Neural cell (in vitro differentiated cells): ENCODE results near the gene PRMT6. TPM values are rescaled to one million over a fixed set of nuclear protein-coding genes. Genes with fewer than 3 reads are reported as not detected.

ENCODE experiments used
- H2AFZ ChIP-seq: fragments of 200-600, 300-800 bp; sonication (generic), shearing (Covaris generic); 2 replicates; pipeline ENCODE4 v1.6.0; 2014; ENCODE audit warnings: low read depth, mild to moderate bottlenecking, antibody characterized with exemption, low read length, moderate library complexity
- H3F3A ChIP-seq: fragments of 200-600 bp; shearing (Covaris generic); 2 replicates; pipeline ENCODE4 v1.6.1; 2016; ENCODE audit warnings: mild to moderate bottlenecking, moderate library complexity, mixed read lengths, antibody characterized with exemption, low read length; ENCODE audit not compliant: insufficient read depth, poor library complexity, severe bottlenecking
- H3K27ac ChIP-seq: fragments of 200-600, 300-800 bp; sonication (generic), shearing (Covaris generic); 2 replicates; pipeline ENCODE4 v1.5.1; 2014; ENCODE audit warnings: mild to moderate bottlenecking, low read length, moderate library complexity
- H3K27me3 ChIP-seq: fragments of 300-800, 200-600 bp; sonication (generic), shearing (Covaris generic); 2 replicates; pipeline ENCODE4 v1.6.0; 2014; ENCODE audit warnings: mild to moderate bottlenecking, low read depth, low read length, moderate library complexity; ENCODE audit not compliant: insufficient read depth
- H3K36me3 ChIP-seq: fragments of 300-800, 200-600 bp; sonication (generic), shearing (Covaris generic); 2 replicates; pipeline ENCODE4 v1.5.1; 2014; ENCODE audit warnings: mild to moderate bottlenecking, antibody characterized with exemption, low read length, moderate library complexity; ENCODE audit not compliant: insufficient read depth
- H3K4me2 ChIP-seq: fragments of 300-800, 200-600 bp; sonication (generic), shearing (Covaris generic); 2 replicates; pipeline ENCODE4 v1.6.0; 2014; ENCODE audit warnings: mild to moderate bottlenecking, low read length
- H3K4me3 ChIP-seq: fragments of 300-800, 200-600 bp; sonication (generic), shearing (Covaris generic); 2 replicates; pipeline ENCODE4 v1.5.1; 2014; ENCODE audit warnings: mild to moderate bottlenecking, low read length, moderate library complexity
- H3K79me2 ChIP-seq: fragments of 200-600 bp; shearing (Covaris generic); replicated peaks from 2 replicates; pipeline ENCODE4 v1.6.0; 2014; ENCODE audit warnings: mild to moderate bottlenecking, low read length, moderate library complexity; ENCODE audit not compliant: insufficient read depth
- H3K9ac ChIP-seq: fragments of 300-800, 200-600 bp; sonication (generic), shearing (Covaris generic); 2 replicates; pipeline ENCODE4 v1.6.1; 2016; ENCODE audit warnings: mild to moderate bottlenecking, low read length, mixed read lengths
- H3K9me2 ChIP-seq: fragments of 200-600 bp; shearing (Covaris generic); 2 replicates; pipeline ENCODE4 v1.6.1; 2016; ENCODE audit warnings: mild to moderate bottlenecking, low read length, mixed read lengths; ENCODE audit not compliant: insufficient read depth
- H3K9me3 ChIP-seq: fragments of 200-600, 300-800 bp; sonication (generic), shearing (Covaris generic); 2 replicates; pipeline ENCODE4 v1.6.1; 2016; ENCODE audit warnings: mild to moderate bottlenecking, mixed run types, low read length, moderate library complexity, mixed read lengths
- H4K20me1 ChIP-seq: fragments of 200-600 bp; shearing (Covaris generic); 2 replicates; pipeline ENCODE4 v1.6.1; 2016; ENCODE audit warnings: mild to moderate bottlenecking, mixed run types; ENCODE audit not compliant: insufficient read depth
- EP300 ChIP-seq: fragments of 450-650 bp; conservative IDR thresholded peaks from 2 replicates; pipeline ENCODE4 v1.6.1; 2014; ENCODE audit warnings: antibody characterized with exemption, mild to moderate bottlenecking, moderate library complexity; ENCODE audit not compliant: poor library complexity, severe bottlenecking
- EZH2 ChIP-seq: fragments of 200-600, 300-800 bp; shearing (Covaris generic), sonication (generic); IDR thresholded peaks from 2 replicates; pipeline ENCODE4 v1.6.1; 2014; ENCODE audit warnings: antibody characterized with exemption, low read length, borderline replicate concordance, mild to moderate bottlenecking; ENCODE audit not compliant: insufficient read depth, poor library complexity, severe bottlenecking
- MXI1 ChIP-seq: fragments of 450-650 bp; conservative IDR thresholded peaks from 2 replicates; pipeline ENCODE4 v1.6.1; 2014; ENCODE audit warnings: antibody characterized with exemption, mild to moderate bottlenecking; ENCODE audit not compliant: poor library complexity, severe bottlenecking
- POLR2AphosphoS5 ChIP-seq: IDR thresholded peaks from 2 replicates; pipeline ENCODE4 v1.6.1; 2012
- RAD21 ChIP-seq: fragments of 450-650 bp; conservative IDR thresholded peaks from 2 replicates; pipeline ENCODE4 v1.6.1; 2014; ENCODE audit warnings: antibody characterized with exemption, mild to moderate bottlenecking, moderate library complexity
- SMC3 ChIP-seq: fragments of 450-650 bp; conservative IDR thresholded peaks from 2 replicates; pipeline ENCODE4 v1.6.1; 2014; ENCODE audit warnings: antibody characterized with exemption, mild to moderate bottlenecking, moderate library complexity; ENCODE audit not compliant: poor library complexity
- TAF1 ChIP-seq: IDR thresholded peaks from 2 replicates; pipeline ENCODE4 v1.6.1; 2012; ENCODE audit warnings: low read depth
- polyA plus RNA-seq: library from polyadenylated mRNA; depleted of rRNA; stranded (reverse); fragments of >200 nt; gene quantifications from 2 replicates; pipeline ENCODE4 v1.2.3, GENCODE V29; 2014
- TF ChIP-seq, protein P1 (sequence below): IDR thresholded peaks from 2 replicates; pipeline ENCODE4 v1.6.1; 2012; ENCODE audit warnings: borderline replicate concordance
- TF ChIP-seq, protein P2 (sequence below): fragments of 450-650 bp; IDR thresholded peaks from 2 replicates; pipeline ENCODE4 v1.5.1; 2014; ENCODE audit warnings: antibody characterized with exemption, mild to moderate bottlenecking, moderate library complexity; ENCODE audit not compliant: poor library complexity, severe bottlenecking

Gene PRMT6
- polyA plus RNA-seq, 1 donor from 2014 or later = 19.0 TPM

DNA sequence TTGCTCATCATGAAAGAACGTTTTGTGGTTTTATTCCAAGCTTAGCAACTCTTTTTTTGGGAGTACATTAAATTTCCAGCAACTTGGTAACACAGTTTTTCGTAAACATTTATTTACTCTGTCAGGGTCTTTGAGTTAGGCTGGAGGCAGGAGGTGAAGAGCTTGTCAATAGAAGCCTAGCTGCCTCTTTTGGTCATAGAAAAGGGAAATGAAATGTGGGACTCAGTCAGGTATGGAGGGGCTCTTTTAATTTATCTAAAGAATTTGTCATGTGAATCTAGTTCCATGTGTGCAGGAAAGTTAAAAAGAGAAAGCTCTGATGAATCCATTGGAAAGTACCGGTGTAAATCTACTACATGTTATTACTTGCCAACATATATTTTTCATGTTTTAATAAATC is 45.9 kb upstream of the PRMT6 start:
- Histone ChIP-seq H3K4me2 (no peak overlapping the region), H3K36me3 (no peaks in the 10 kb centered on the region), H3K79me2 (no peaks in the 10 kb centered on the region), H3K27ac (no peak overlapping the region), H3K27me3 (no peaks in the 10 kb centered on the region), H3K9ac (no peak overlapping the region), H3K4me3 (no peak overlapping the region), H4K20me1 (no peaks in the 10 kb centered on the region), H3F3A (no peaks in the 10 kb centered on the region), H3K9me3 (no peaks in the 10 kb centered on the region), H2AFZ (no peak overlapping the region), H3K9me2 (no peaks in the 10 kb centered on the region)
- TF ChIP-seq POLR2AphosphoS5 = no peak
- TF ChIP-seq RAD21 = no peak
- no peak for TF ChIP-seq EP300
- TF ChIP-seq, protein P1, sequence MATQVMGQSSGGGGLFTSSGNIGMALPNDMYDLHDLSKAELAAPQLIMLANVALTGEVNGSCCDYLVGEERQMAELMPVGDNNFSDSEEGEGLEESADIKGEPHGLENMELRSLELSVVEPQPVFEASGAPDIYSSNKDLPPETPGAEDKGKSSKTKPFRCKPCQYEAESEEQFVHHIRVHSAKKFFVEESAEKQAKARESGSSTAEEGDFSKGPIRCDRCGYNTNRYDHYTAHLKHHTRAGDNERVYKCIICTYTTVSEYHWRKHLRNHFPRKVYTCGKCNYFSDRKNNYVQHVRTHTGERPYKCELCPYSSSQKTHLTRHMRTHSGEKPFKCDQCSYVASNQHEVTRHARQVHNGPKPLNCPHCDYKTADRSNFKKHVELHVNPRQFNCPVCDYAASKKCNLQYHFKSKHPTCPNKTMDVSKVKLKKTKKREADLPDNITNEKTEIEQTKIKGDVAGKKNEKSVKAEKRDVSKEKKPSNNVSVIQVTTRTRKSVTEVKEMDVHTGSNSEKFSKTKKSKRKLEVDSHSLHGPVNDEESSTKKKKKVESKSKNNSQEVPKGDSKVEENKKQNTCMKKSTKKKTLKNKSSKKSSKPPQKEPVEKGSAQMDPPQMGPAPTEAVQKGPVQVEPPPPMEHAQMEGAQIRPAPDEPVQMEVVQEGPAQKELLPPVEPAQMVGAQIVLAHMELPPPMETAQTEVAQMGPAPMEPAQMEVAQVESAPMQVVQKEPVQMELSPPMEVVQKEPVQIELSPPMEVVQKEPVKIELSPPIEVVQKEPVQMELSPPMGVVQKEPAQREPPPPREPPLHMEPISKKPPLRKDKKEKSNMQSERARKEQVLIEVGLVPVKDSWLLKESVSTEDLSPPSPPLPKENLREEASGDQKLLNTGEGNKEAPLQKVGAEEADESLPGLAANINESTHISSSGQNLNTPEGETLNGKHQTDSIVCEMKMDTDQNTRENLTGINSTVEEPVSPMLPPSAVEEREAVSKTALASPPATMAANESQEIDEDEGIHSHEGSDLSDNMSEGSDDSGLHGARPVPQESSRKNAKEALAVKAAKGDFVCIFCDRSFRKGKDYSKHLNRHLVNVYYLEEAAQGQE = no peak
- TF ChIP-seq, protein P2, sequence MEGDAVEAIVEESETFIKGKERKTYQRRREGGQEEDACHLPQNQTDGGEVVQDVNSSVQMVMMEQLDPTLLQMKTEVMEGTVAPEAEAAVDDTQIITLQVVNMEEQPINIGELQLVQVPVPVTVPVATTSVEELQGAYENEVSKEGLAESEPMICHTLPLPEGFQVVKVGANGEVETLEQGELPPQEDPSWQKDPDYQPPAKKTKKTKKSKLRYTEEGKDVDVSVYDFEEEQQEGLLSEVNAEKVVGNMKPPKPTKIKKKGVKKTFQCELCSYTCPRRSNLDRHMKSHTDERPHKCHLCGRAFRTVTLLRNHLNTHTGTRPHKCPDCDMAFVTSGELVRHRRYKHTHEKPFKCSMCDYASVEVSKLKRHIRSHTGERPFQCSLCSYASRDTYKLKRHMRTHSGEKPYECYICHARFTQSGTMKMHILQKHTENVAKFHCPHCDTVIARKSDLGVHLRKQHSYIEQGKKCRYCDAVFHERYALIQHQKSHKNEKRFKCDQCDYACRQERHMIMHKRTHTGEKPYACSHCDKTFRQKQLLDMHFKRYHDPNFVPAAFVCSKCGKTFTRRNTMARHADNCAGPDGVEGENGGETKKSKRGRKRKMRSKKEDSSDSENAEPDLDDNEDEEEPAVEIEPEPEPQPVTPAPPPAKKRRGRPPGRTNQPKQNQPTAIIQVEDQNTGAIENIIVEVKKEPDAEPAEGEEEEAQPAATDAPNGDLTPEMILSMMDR = no peak
- no peak for TF ChIP-seq SMC3
- no peak for TF ChIP-seq MXI1
- TF ChIP-seq EZH2 = no peak
- no peak for TF ChIP-seq TAF1

DNA sequence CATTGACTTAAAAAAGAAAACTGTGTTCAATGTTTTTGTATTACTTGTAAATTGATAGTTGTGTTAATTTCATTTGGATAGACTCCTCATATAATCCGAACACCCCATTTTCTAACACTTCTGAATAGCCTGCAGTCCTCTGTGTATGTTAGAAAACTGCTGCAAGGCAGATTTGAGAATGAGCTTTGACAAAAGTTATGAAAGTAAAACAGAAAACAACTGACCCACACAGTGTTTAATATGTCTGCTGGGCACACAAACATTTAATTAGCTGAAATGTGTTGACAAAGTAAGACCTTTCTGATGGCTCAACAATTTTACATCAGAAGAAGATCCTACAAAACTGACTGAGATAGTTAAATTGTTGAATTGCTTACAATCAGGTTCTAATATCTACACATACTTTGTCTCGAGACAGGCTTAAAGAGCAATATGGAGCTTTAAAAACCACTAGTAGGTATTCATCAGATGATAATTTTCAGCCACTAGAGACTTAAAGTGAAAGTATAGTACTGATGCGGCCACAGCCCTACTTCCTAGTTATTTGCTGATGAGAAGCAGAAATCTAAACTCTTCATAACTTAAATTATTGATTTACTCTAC is 40.0 kb upstream of the PRMT6 start:
- Histone ChIP-seq H3K9ac (no peak overlapping the region), H2AFZ (no peak overlapping the region), H3K36me3 (no peaks in the 10 kb centered on the region), H3K79me2 (no peaks in the 10 kb centered on the region), H3K4me2 (no peak overlapping the region), H3K27me3 (no peaks in the 10 kb centered on the region), H3K27ac (no peak overlapping the region), H3K9me2 (no peaks in the 10 kb centered on the region), H4K20me1 (no peaks in the 10 kb centered on the region), H3K4me3 (no peak overlapping the region), H3K9me3 (no peaks in the 10 kb centered on the region), H3F3A (no peaks in the 10 kb centered on the region)
- TF ChIP-seq MXI1 (no peak), TAF1 (no peak), SMC3 (no peak), RAD21 (no peak), EZH2 (no peak), EP300 (no peak), POLR2AphosphoS5 (no peak)
- TF ChIP-seq, protein P2 = no peak
- TF ChIP-seq, protein P1 = no peak
